T-helper 17 cell (primary cell): ENCODE results near the gene NTRK2. TPM values are rescaled to one million over a fixed set of nuclear protein-coding genes. Genes with fewer than 3 reads are reported as not detected.

Source experiments
- ATAC-seq: fragments of 150-1000 bp; cut with Tn5 transposase; 2 replicates; pipeline ENCODE4 v1.10.0; 2021; ENCODE audit warnings: mild to moderate bottlenecking, moderate library complexity
- DNase-seq, 3 donors: peaks; one replicate each; pipeline versions ENCODE4 v3.0.0 to v3.0.0-alpha.2; 2020 to 2021
- H3K9me3 ChIP-seq: one replicate; pipeline ENCODE4 v1.7.0; 2013; ENCODE audit warnings: low read length, mild to moderate bottlenecking; ENCODE audit not compliant: control insufficient read depth, poor library complexity, severe bottlenecking
- H3K27ac Mint-ChIP-seq: one replicate; pipeline ENCODE4 v1.8.0; 2022; ENCODE audit warnings: mild to moderate bottlenecking, moderate library complexity, mixed read lengths
- H3K27me3 Mint-ChIP-seq: one replicate; pipeline ENCODE4 v1.8.0; 2022; ENCODE audit warnings: mixed read lengths
- H3K36me3 Mint-ChIP-seq: one replicate; pipeline ENCODE4 v1.8.0; 2022; ENCODE audit warnings: low read depth, mixed read lengths
- H3K4me1 Mint-ChIP-seq: one replicate; pipeline ENCODE4 v1.8.0; 2022; ENCODE audit warnings: mild to moderate bottlenecking, mixed read lengths
- H3K4me3 Mint-ChIP-seq: one replicate; pipeline ENCODE4 v1.8.0; 2022; ENCODE audit warnings: mild to moderate bottlenecking, moderate library complexity, mixed read lengths
- total RNA-seq, 4 donors: library from RNA in 2 of 4; stranded (reverse) in 2 of 4; gene quantifications; one replicate each; pipeline ENCODE4 v1.2.3 and lab custom pipeline; 2022 to 2026

Gene NTRK2
- total RNA-seq, 2 donors from 2014 or later: 1.1 to 1.6 TPM

- H3K9me3 ChIP-seq: no peaks in the 10 kb centered on the region
- Mint-ChIP-seq H3K27me3 (peaks cover 62% of the 10 kb centered on the region), H3K4me1 (peaks cover 16% of the 10 kb centered on the region), H3K36me3 (peaks cover 7% of the 10 kb centered on the region), H3K4me3 (peak overlapping the region; percentile 90), H3K27ac (no peak overlapping the region)
- ATAC-seq (peak; percentile 74), DNase-seq (peak; percentile 28 to 54 (median 37))
Observed at GRCh38 chr9:84668196-84669012, 1.1 kb upstream of the NTRK2 start.

- ATAC-seq: no peak
- DNase-seq: no peak
- Mint-ChIP-seq H3K36me3 (peaks cover 5% of the 10 kb centered on the region), H3K4me1 (peaks cover 15% of the 10 kb centered on the region), H3K4me3 (peak overlapping the region; percentile 90), H3K27ac (no peak overlapping the region), H3K27me3 (peaks cover 62% of the 10 kb centered on the region)
- H3K9me3 ChIP-seq: no peaks in the 10 kb centered on the region
Observed at GRCh38 chr9:84669013-84669287, 579 bp upstream of the NTRK2 start.

GRCh38 chr9:84670138-84671041 lies 861 bp downstream of the NTRK2 start:
- H3K4me3 Mint-ChIP-seq: peak overlapping the region; percentile 90
- no peak for ATAC-seq

GRCh38 chr9:84671586-84672521 lies 2.3 kb downstream of the NTRK2 start:
- ATAC-seq (no peak), DNase-seq (no peak)
- peaks cover 56% of the 10 kb centered on the region for H3K27me3 Mint-ChIP-seq
- peaks cover 5% of the 10 kb centered on the region for H3K36me3 Mint-ChIP-seq
- H3K27ac Mint-ChIP-seq: no peak overlapping the region
- H3K4me1 Mint-ChIP-seq: peaks cover 18% of the 10 kb centered on the region
- H3K4me3 Mint-ChIP-seq: peak overlapping the region; percentile 90
- H3K9me3 ChIP-seq: no peaks in the 10 kb centered on the region

More at GRCh38 chr9:84670138-84671041, 861 bp downstream of the NTRK2 start:
- H3K4me1 Mint-ChIP-seq: peaks cover 17% of the 10 kb centered on the region
- peak in 1 of 3 donors; percentile 11 for DNase-seq
- no peaks in the 10 kb centered on the region for H3K9me3 ChIP-seq
- H3K36me3 Mint-ChIP-seq: peaks cover 5% of the 10 kb centered on the region
- peaks cover 60% of the 10 kb centered on the region for H3K27me3 Mint-ChIP-seq
- no peak overlapping the region for H3K27ac Mint-ChIP-seq

GRCh38 chr9:84673806-84674205 lies 4.3 kb downstream of the NTRK2 start:
- no peaks in the 10 kb centered on the region for H3K9me3 ChIP-seq
- H3K4me1 Mint-ChIP-seq: peaks cover 7% of the 10 kb centered on the region
- DNase-seq (no peak), ATAC-seq (no peak)
- no peak overlapping the region for H3K4me3 Mint-ChIP-seq
- peaks cover 48% of the 10 kb centered on the region for H3K27me3 Mint-ChIP-seq
- peaks cover 5% of the 10 kb centered on the region for H3K36me3 Mint-ChIP-seq
- no peak overlapping the region for H3K27ac Mint-ChIP-seq

- Mint-ChIP-seq H3K36me3 (peaks cover 5% of the 10 kb centered on the region), H3K4me1 (peaks cover 5% of the 10 kb centered on the region), H3K27me3 (peaks cover 31% of the 10 kb centered on the region), H3K27ac (no peak overlapping the region), H3K4me3 (no peak overlapping the region)
- H3K9me3 ChIP-seq: no peaks in the 10 kb centered on the region
- no peak for ATAC-seq
- DNase-seq: no peak
Observed at GRCh38 chr9:84677080-84677479, 7.6 kb downstream of the NTRK2 start.

- no peaks in the 10 kb centered on the region for H3K9me3 ChIP-seq
- H3K27ac Mint-ChIP-seq: no peak overlapping the region
- H3K36me3 Mint-ChIP-seq: peaks cover 3% of the 10 kb centered on the region
- DNase-seq: no peak
- no peak for ATAC-seq
- no peak overlapping the region for H3K4me3 Mint-ChIP-seq
- peaks cover 16% of the 10 kb centered on the region for H3K27me3 Mint-ChIP-seq
- H3K4me1 Mint-ChIP-seq: peaks cover 4% of the 10 kb centered on the region
Observed at GRCh38 chr9:84679571-84679970, 10.0 kb downstream of the NTRK2 start.

- Mint-ChIP-seq H3K27me3 (peaks cover 13% of the 10 kb centered on the region), H3K36me3 (peaks cover 5% of the 10 kb centered on the region), H3K27ac (no peak overlapping the region)
Observed at GRCh38 chr9:84681516-84682285, 12.2 kb downstream of the NTRK2 start.

GRCh38 chr9:84686068-84686467 lies 16.5 kb downstream of the NTRK2 start:
- ATAC-seq (no peak), DNase-seq (no peak)
- Mint-ChIP-seq H3K4me3 (no peak overlapping the region), H3K27me3 (peaks cover 13% of the 10 kb centered on the region), H3K27ac (no peak overlapping the region), H3K4me1 (no peaks in the 10 kb centered on the region), H3K36me3 (peaks cover 2% of the 10 kb centered on the region)
- H3K9me3 ChIP-seq: no peaks in the 10 kb centered on the region

More at GRCh38 chr9:84681516-84682285, 12.2 kb downstream of the NTRK2 start:
- Mint-ChIP-seq H3K4me1 (no peaks in the 10 kb centered on the region), H3K4me3 (no peak overlapping the region)
- ATAC-seq (no peak), DNase-seq (no peak)
- no peaks in the 10 kb centered on the region for H3K9me3 ChIP-seq

GRCh38 chr9:84688956-84689355 lies 19.4 kb downstream of the NTRK2 start:
- ATAC-seq (no peak), DNase-seq (no peak)
- H3K4me1 Mint-ChIP-seq: peaks cover 5% of the 10 kb centered on the region
- H3K9me3 ChIP-seq: no peaks in the 10 kb centered on the region
- no peak overlapping the region for H3K27ac Mint-ChIP-seq
- H3K27me3 Mint-ChIP-seq: peaks cover 7% of the 10 kb centered on the region
- H3K36me3 Mint-ChIP-seq: peaks cover 2% of the 10 kb centered on the region
- H3K4me3 Mint-ChIP-seq: no peak overlapping the region

- no peak overlapping the region for H3K27ac Mint-ChIP-seq
- H3K36me3 Mint-ChIP-seq: no peaks in the 10 kb centered on the region
- no peak for DNase-seq
- no peak for ATAC-seq
- H3K9me3 ChIP-seq: no peaks in the 10 kb centered on the region
- no peak overlapping the region for H3K4me3 Mint-ChIP-seq
- H3K4me1 Mint-ChIP-seq: peaks cover 12% of the 10 kb centered on the region
- H3K27me3 Mint-ChIP-seq: no peaks in the 10 kb centered on the region
Observed at GRCh38 chr9:84691634-84692033, 22.1 kb downstream of the NTRK2 start.

- Mint-ChIP-seq H3K4me1 (peaks cover 12% of the 10 kb centered on the region), H3K27me3 (no peaks in the 10 kb centered on the region), H3K36me3 (no peaks in the 10 kb centered on the region), H3K4me3 (peak overlapping the region; percentile 78), H3K27ac (peak overlapping the region; percentile 80)
- peak; percentile 54 for ATAC-seq
- no peaks in the 10 kb centered on the region for H3K9me3 ChIP-seq
- no peak for DNase-seq
Observed at GRCh38 chr9:84694248-84694647, 24.7 kb downstream of the NTRK2 start.
